ENCODE results near the gene RCVRN.

The RCVRN gene

DNA sequence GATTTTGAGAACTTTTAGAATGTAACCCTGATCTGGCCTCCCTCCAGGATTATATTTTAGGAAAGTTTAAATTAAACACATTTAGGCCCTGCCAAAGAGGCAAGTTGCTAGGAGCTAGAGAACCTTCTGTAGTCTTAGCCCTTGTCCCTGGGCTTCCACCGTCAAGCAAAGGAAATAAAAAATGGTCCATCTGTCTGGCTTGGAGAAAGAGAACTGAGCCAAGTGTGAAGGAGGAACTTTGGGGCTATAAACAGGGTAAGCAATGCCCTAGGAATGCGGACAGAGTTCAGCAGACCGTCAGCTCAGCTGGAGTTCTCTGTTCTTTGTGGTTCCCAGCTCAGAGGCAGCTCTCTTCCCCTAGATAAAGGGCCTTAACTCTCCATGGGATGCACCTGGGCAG lies 29.6 kb downstream of the RCVRN start:
- no peak overlapping the region for H3K27ac ChIP-seq
- TF ChIP-seq, protein P1, sequence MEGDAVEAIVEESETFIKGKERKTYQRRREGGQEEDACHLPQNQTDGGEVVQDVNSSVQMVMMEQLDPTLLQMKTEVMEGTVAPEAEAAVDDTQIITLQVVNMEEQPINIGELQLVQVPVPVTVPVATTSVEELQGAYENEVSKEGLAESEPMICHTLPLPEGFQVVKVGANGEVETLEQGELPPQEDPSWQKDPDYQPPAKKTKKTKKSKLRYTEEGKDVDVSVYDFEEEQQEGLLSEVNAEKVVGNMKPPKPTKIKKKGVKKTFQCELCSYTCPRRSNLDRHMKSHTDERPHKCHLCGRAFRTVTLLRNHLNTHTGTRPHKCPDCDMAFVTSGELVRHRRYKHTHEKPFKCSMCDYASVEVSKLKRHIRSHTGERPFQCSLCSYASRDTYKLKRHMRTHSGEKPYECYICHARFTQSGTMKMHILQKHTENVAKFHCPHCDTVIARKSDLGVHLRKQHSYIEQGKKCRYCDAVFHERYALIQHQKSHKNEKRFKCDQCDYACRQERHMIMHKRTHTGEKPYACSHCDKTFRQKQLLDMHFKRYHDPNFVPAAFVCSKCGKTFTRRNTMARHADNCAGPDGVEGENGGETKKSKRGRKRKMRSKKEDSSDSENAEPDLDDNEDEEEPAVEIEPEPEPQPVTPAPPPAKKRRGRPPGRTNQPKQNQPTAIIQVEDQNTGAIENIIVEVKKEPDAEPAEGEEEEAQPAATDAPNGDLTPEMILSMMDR (conservative IDR thresholded peaks at IDR 0.05; ENCODE audit: low read depth), result no peak
- no peak for DNase-seq (ENCODE audit: low spot score)
- ChIA-PET POLR2A (ENCODE audit: low non-redundant PET) (no interaction called here), CTCF (no interaction called here)

DNA sequence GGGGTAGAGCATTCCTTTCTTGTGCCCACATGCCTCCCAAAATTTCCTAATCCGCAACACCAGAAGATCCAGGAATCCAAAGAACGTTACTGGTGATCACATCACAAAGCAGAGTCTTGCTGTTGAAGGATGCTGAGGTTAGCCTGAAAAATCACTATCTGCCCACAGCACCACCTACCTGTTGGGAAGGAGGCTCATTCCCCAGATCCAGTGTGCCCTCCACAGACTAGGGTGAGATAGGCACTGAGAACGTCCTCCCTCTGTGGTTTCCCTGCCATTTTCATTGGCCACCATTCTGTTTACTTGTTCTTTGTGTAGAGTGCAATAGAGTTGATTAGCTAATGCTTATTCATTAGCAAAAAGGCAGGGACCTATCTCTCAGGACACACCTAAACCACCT lies 30.3 kb downstream of the RCVRN start:
- CTCF ChIA-PET, result no interaction called here
- POLR2A ChIA-PET (ENCODE audit: low non-redundant PET), result no interaction called here
- no peak overlapping the region for H3K27ac ChIP-seq
- TF ChIP-seq, protein P1 (conservative IDR thresholded peaks at IDR 0.05; ENCODE audit: low read depth), result no peak
- DNase-seq (ENCODE audit: low spot score), result no peak

DNA sequence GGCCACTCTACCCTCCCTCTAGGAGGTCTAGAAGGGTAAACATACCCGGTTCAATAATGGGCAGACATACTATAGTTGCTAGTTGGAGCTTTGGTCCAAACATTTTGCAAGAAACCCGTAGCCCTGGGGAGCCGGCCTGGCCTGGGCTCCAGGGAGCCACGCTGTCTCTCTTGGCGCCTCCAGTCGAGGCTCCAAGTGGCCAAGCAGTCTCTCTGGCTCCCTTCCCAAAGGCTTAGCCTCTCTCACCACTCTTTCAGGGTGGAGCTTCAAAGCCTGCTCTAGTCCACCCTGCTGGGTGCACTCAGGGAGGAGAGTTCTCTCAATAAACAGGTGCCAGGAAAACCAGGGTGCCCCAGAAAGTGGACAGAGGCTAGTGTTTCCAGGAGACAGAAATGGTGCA lies 32.2 kb downstream of the RCVRN start:
- DNase-seq (ENCODE audit: low spot score), result no peak
- ChIA-PET CTCF (no interaction called here), POLR2A (ENCODE audit: low non-redundant PET) (no interaction called here)
- TF ChIP-seq, protein P1 (conservative IDR thresholded peaks at IDR 0.05; ENCODE audit: low read depth), result no peak
- no peak overlapping the region for H3K27ac ChIP-seq

- TF ChIP-seq, protein P1 (conservative IDR thresholded peaks at IDR 0.05; ENCODE audit: low read depth), result no peak
- no peak overlapping the region for H3K27ac ChIP-seq
- ChIA-PET CTCF (no interaction called here), POLR2A (ENCODE audit: low non-redundant PET) (no interaction called here)
- DNase-seq (ENCODE audit: low spot score), result no peak
These were observed 36.5 kb downstream of the RCVRN start for GRCh38 chr17:9868552-9868951.

- no peak for DNase-seq (ENCODE audit: low spot score)
- POLR2A ChIA-PET (ENCODE audit: low non-redundant PET), result no interaction called here
- no peak overlapping the region for H3K27ac ChIP-seq
- TF ChIP-seq, protein P1 (conservative IDR thresholded peaks at IDR 0.05; ENCODE audit: low read depth), result no peak
- CTCF ChIA-PET, result no interaction called here
These were observed 39.5 kb downstream of the RCVRN start for GRCh38 chr17:9865586-9865985.

- TF ChIP-seq, protein P1 (conservative IDR thresholded peaks at IDR 0.05; ENCODE audit: low read depth), result no peak
- DNase-seq (ENCODE audit: low spot score), result no peak
- no peak overlapping the region for H3K27ac ChIP-seq
- CTCF ChIA-PET, result interaction anchor here (0.6 to 0.7 kb wide), 2 partner anchors 123 to 1766 kb away, joined by 3 read pairs; no protein-coding TSS in a partner anchor
- POLR2A ChIA-PET (ENCODE audit: low non-redundant PET), result no interaction called here
These were observed 42.1 kb downstream of the RCVRN start for GRCh38 chr17:9862949-9863348.

DNA sequence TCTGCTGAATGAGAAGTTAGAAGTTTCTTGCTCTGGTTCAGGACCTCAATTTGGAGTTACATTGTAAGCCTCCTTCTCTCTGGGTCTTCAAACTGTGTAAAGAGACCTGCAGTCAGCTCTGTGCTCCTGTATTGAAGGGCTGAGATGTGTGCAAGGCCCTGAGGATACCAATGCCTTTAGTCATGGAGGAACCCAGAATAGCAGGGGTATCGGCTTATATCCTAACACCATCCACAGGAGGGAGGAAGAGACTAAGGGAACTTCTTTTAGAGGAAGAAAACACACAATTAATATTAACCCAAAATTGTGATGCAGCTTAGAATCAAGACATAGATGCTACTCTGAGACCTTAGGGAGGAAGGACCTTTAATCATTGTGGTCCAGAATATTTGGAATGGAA lies 42.9 kb downstream of the RCVRN start:
- POLR2A ChIA-PET (ENCODE audit: low non-redundant PET), result no interaction called here
- CTCF ChIA-PET, result interaction anchor here (0.6 kb wide), 1 partner anchor 1765 kb away, joined by 3 read pairs; no protein-coding TSS in a partner anchor
- TF ChIP-seq, protein P1 (conservative IDR thresholded peaks at IDR 0.05; ENCODE audit: low read depth), result no peak
- no peak for DNase-seq (ENCODE audit: low spot score)
- no peak overlapping the region for H3K27ac ChIP-seq

All from RWPE1 (cell line).